ENCODE data around the gene SWAP70. TPM values are rescaled to one million over a fixed set of nuclear protein-coding genes. Genes with fewer than 3 reads are reported as not detected.

The SWAP70 gene
- total and polyA plus RNA-seq, 2 of the 8 experiments (the other 6 are each of a cell fraction or from before 2014, with no cell fraction given): 14.8 to 37.5 TPM

GRCh38 chr11:9775398-9775779 lies 111.5 kb downstream of the SWAP70 start:
- no peak overlapping the region for H2BK12ac ChIP-seq (ENCODE audit: low read depth, low read length)
- no peak overlapping the region for H4K8ac ChIP-seq (ENCODE audit: extremely low read depth, insufficient read depth, low read length)
- H2BK15ac ChIP-seq (ENCODE audit: low read length): no peak overlapping the region
- 53% methylated on average over 2 of the region's 2 CpGs; no CpG with 5 or more reads in 1 of the 2 experiments for WGBS, 2 experiments (ENCODE audit: extremely low coverage in 1 of 2, insufficient coverage in 1 of 2, insufficient read length in 1 of 2, insufficient replicate concordance in 2 of 2, low coverage in 1 of 2, low lambda C conversion rate in 2 of 2, missing lambda C conversion rate in 1 of 2)
- H3K27me3 ChIP-seq (replicated peaks in 1 of 4; ENCODE audit: control insufficient read depth in 3 of 4, extremely low read depth in 1 of 4, insufficient read depth in 3 of 4, low read length in 3 of 4): no peaks in the 10 kb centered on the region
- H3K56ac ChIP-seq (replicated peaks; ENCODE audit: insufficient read length, low read depth, low read length): no peak overlapping the region
- H3K79me1 ChIP-seq (ENCODE audit: low read depth, low read length): no peaks in the 10 kb centered on the region
- H4K20me1 ChIP-seq (replicated peaks in 1 of 2; ENCODE audit: control insufficient read depth in 1 of 2, insufficient read depth in 2 of 2, low read length in 2 of 2): no peaks in the 10 kb centered on the region
- H2AFZ ChIP-seq (ENCODE audit: low read length): no peak overlapping the region
- H4K91ac ChIP-seq (replicated peaks; ENCODE audit: insufficient read length, low read length): no peak overlapping the region
- H3K9me3 ChIP-seq (ENCODE audit: insufficient read depth in 2 of 2, low read depth in 1 of 2, low read length in 1 of 2): no peaks in the 10 kb centered on the region
- H3K27ac ChIP-seq (ENCODE audit: low read depth, low read length): no peak overlapping the region
- CTCF ChIA-PET (ENCODE audit: partially characterized antibody): interaction anchor here (1.0 to 2.6 kb wide), 2 partner anchors 16 to 197 kb away, joined by 3 to 9 read pairs; no protein-coding TSS in a partner anchor
- H4K5ac ChIP-seq (ENCODE audit: insufficient read length, low read depth, low read length): no peak overlapping the region
- no peak overlapping the region for H2BK5ac ChIP-seq (ENCODE audit: low read depth, low read length)
- no peak overlapping the region for H2BK20ac ChIP-seq (ENCODE audit: low read length)
- H2AK5ac ChIP-seq (ENCODE audit: low read depth, low read length): no peak overlapping the region
- no peaks in the 10 kb centered on the region for H3K79me2 ChIP-seq (ENCODE audit: control insufficient read depth in 1 of 2, insufficient read depth in 2 of 2, low read length in 2 of 2)
- peak overlapping the region in 1 of 2 experiments; percentile 9; a peak in 1 of 4 replicates for H3K4me2 ChIP-seq (ENCODE audit: insufficient read depth in 1 of 2, low read depth in 2 of 2, low read length in 2 of 2)
- no peak overlapping the region for H3K18ac ChIP-seq (ENCODE audit: extremely low read depth, low read length)
- H3K14ac ChIP-seq (ENCODE audit: insufficient read length): no peak overlapping the region
- H3K4me1 ChIP-seq (replicated peaks in 1 of 4; ENCODE audit: control insufficient read depth in 3 of 4, insufficient read depth in 4 of 4, low read length in 3 of 4): peaks cover 2 to 10% (median 6%) of the 10 kb centered on the region in 4 experiments; a peak in 6 of 7 replicates
- no peak overlapping the region for H2BK120ac ChIP-seq (replicated peaks; ENCODE audit: low read depth, low read length)
- H3K4ac ChIP-seq (replicated peaks; ENCODE audit: insufficient read length, low read depth, low read length): no peak overlapping the region
- peaks cover 0 to 9% (median 7%) of the 10 kb centered on the region in 4 experiments; a peak in 4 of 8 replicates for H3K36me3 ChIP-seq (ENCODE audit: control insufficient read depth in 2 of 4, insufficient read depth in 4 of 4, low read length in 3 of 4)
- no peak for DNase-seq (ENCODE audit: low read depth in 1 of 2, low spot score in 2 of 2)
- no peak overlapping the region for H3K9ac ChIP-seq (replicated peaks in 1 of 4; ENCODE audit: extremely low read depth in 1 of 4, low read depth in 3 of 4, low read length in 3 of 4)
- H3K23me2 ChIP-seq (ENCODE audit: low read depth, low read length): no peaks in the 10 kb centered on the region
- no peak overlapping the region for H3K4me3 ChIP-seq (ENCODE audit: extremely low read depth in 1 of 4, insufficient read depth in 2 of 4, low read depth in 3 of 4, low read length in 4 of 4)
- H3K23ac ChIP-seq (ENCODE audit: insufficient read length): no peak overlapping the region
- FAIRE-seq: no peak
- POLR2A ChIA-PET (ENCODE audit: partially characterized antibody): interaction anchor here (0.7 kb wide), 1 partner anchor 959 kb away, joined by 3 read pairs; no protein-coding TSS in a partner anchor
- TF ChIP-seq JUND (IDR thresholded peaks at IDR 0.05; ENCODE audit: low read length) (no peak), KDM5A (IDR thresholded peaks at IDR 0.05; ENCODE audit: low read length) (no peak), CTBP2 (IDR thresholded peaks at IDR 0.05; ENCODE audit: borderline replicate concordance, insufficient read depth, insufficient read length, low read length) (no peak), TEAD4 (IDR thresholded peaks at IDR 0.05; ENCODE audit: low read depth, low read length) (no peak), CHD1 (IDR thresholded peaks at IDR 0.05; ENCODE audit: low read depth, low read length) (no peak), FOSL1 (IDR thresholded peaks at IDR 0.05; ENCODE audit: insufficient read depth, low read depth, low read length) (no peak), SAP30 (IDR thresholded peaks at IDR 0.05; ENCODE audit: insufficient read depth, insufficient replicate concordance, low read length) (no peak), EGR1 (IDR thresholded peaks at IDR 0.05; ENCODE audit: borderline replicate concordance, low read depth, low read length) (no peak), SRF (IDR thresholded peaks at IDR 0.05; ENCODE audit: low read depth, low read length) (no peak), RBBP5 (IDR thresholded peaks at IDR 0.05; ENCODE audit: borderline replicate concordance, low read depth, low read length) (no peak), MAX (IDR thresholded peaks at IDR 0.05) (no peak), CBX8 (IDR thresholded peaks at IDR 0.05; ENCODE audit: borderline replicate concordance, low read depth, low read length) (no peak)
